Smooth muscle cell (in vitro differentiated cells): Measurements from ENCODE around the gene PAXX. TPM values are rescaled to one million over a fixed set of nuclear protein-coding genes. Genes with fewer than 3 reads are reported as not detected.

ENCODE experiments used
- DNase-seq: peaks from one replicate; lab custom pipeline; 2025; ENCODE audit not compliant: unreplicated experiment; lab: John Stamatoyannopoulos, UW
- H2AFZ ChIP-seq: fragments of 200-600 bp; sonication (generic); 2 replicates; pipeline ENCODE4 v1.6.0; 2016; ENCODE audit warnings: antibody characterized with exemption, low read depth, mild to moderate bottlenecking
- H3F3A ChIP-seq: fragments of 200-600 bp; sonication (generic); 2 replicates; pipeline ENCODE4 v1.6.0; 2017; ENCODE audit warnings: antibody characterized with exemption, low read depth
- H3K27ac ChIP-seq: fragments of 200-600 bp; sonication (generic); 2 replicates; pipeline ENCODE4 v1.5.1; 2016; ENCODE audit warnings: low read depth, mild to moderate bottlenecking
- H3K27me3 ChIP-seq: fragments of 200-600 bp; sonication (generic); 2 replicates; pipeline ENCODE4 v1.6.1; 2016; ENCODE audit warnings: low read depth, mild to moderate bottlenecking
- H3K36me3 ChIP-seq: fragments of 200-600 bp; sonication (generic); 2 replicates; pipeline ENCODE4 v1.5.1; 2016; ENCODE audit warnings: low read depth
- H3K4me1 ChIP-seq: fragments of 200-600 bp; sonication (generic); 2 replicates; pipeline ENCODE4 v1.5.1; 2016; ENCODE audit warnings: low read depth
- H3K4me2 ChIP-seq: fragments of 200-600 bp; sonication (generic); 2 replicates; pipeline ENCODE4 v1.6.0; 2016; ENCODE audit warnings: mild to moderate bottlenecking
- H3K4me3 ChIP-seq: fragments of 200-600 bp; sonication (generic); 2 replicates; pipeline ENCODE4 v1.5.1; 2016; ENCODE audit warnings: mild to moderate bottlenecking
- H3K79me2 ChIP-seq: fragments of 200-600 bp; sonication (generic); 2 replicates; pipeline ENCODE4 v1.6.0; 2016; ENCODE audit warnings: low read depth, mild to moderate bottlenecking
- H3K9ac ChIP-seq: fragments of 200-600 bp; sonication (generic); 2 replicates; pipeline ENCODE4 v1.6.0; 2016; ENCODE audit warnings: low read depth
- H3K9me3 ChIP-seq: fragments of 200-600 bp; sonication (generic); replicated peaks from 2 replicates; pipeline ENCODE4 v1.5.1; 2016; ENCODE audit warnings: low read depth
- H4K20me1 ChIP-seq: fragments of 200-600 bp; sonication (generic); 2 replicates; pipeline ENCODE4 v1.6.0; 2016; ENCODE audit warnings: low read depth
- CTCF ChIP-seq: fragments of 200-600 bp; sonication (generic); IDR thresholded peaks from 2 replicates; pipeline ENCODE4 v1.5.1; 2017; ENCODE audit warnings: borderline replicate concordance, mild to moderate bottlenecking, antibody characterized with exemption; ENCODE audit not compliant: insufficient read depth, poor library complexity, severe bottlenecking
- WGBS: methylation state at CpG from one replicate; pipeline ENCODE4 v1.1.7; 2016; ENCODE audit warnings: low lambda C conversion rate; 5-methylcytosine and 5-hydroxymethylcytosine counted together
- polyA plus RNA-seq: library from polyadenylated mRNA; unstranded; fragments of >200 nt; fragmentation: Nextera tagmentation; extraction: Ambion mirVana; gene quantifications from 2 replicates; pipeline ENCODE4 v1.2.1, GENCODE V29; 2016
- total RNA-seq: library from RNA; depleted of rRNA; stranded (reverse); fragments of >200 nt; gene quantifications from 2 replicates; pipeline ENCODE4 v1.2.3, GENCODE V29; 2014

PAXX gene
- total and polyA plus RNA-seq, 2 experiments from 2014 or later: 27.4 to 62.0 TPM

GRCh38 chr9:136972743-136973142, 19.5 kb upstream of the PAXX start:
- Histone ChIP-seq H3K4me2 (no peak overlapping the region), H3K9ac (no peak overlapping the region), H4K20me1 (no peaks in the 10 kb centered on the region), H3K4me3 (no peak overlapping the region), H2AFZ (no peak overlapping the region), H3F3A (no peaks in the 10 kb centered on the region), H3K36me3 (no peaks in the 10 kb centered on the region), H3K27ac (no peak overlapping the region), H3K79me2 (no peaks in the 10 kb centered on the region), H3K9me3 (no peaks in the 10 kb centered on the region), H3K4me1 (peaks cover 4% of the 10 kb centered on the region), H3K27me3 (no peaks in the 10 kb centered on the region)
- DNase-seq: no peak
- 74% methylated on average over 13 of the region's 13 CpGs for WGBS
- no peak for TF ChIP-seq CTCF

- no peak for DNase-seq
- Histone ChIP-seq H3K27ac (no peak overlapping the region), H3F3A (no peaks in the 10 kb centered on the region), H3K36me3 (no peaks in the 10 kb centered on the region), H3K4me1 (peaks cover 4% of the 10 kb centered on the region), H3K9me3 (no peaks in the 10 kb centered on the region), H3K9ac (no peak overlapping the region), H4K20me1 (peaks cover under 1% of the 10 kb centered on the region), H3K4me2 (no peak overlapping the region), H3K79me2 (no peaks in the 10 kb centered on the region), H2AFZ (no peak overlapping the region), H3K4me3 (no peak overlapping the region), H3K27me3 (no peaks in the 10 kb centered on the region)
- WGBS: 94% methylated on average over 28 of the region's 29 CpGs
- no peak for TF ChIP-seq CTCF
Observed at GRCh38 chr9:136973618-136974617, 18.3 kb upstream of the PAXX start.

GRCh38 chr9:136974817-136975535, 17.2 kb upstream of the PAXX start:
- no peaks in the 10 kb centered on the region for H3K9me3 ChIP-seq
- no peaks in the 10 kb centered on the region for H3K27me3 ChIP-seq
- H4K20me1 ChIP-seq: peaks cover 9% of the 10 kb centered on the region
- no peaks in the 10 kb centered on the region for H3F3A ChIP-seq
- TF ChIP-seq CTCF: no peak
- no peaks in the 10 kb centered on the region for H3K36me3 ChIP-seq
- H3K9ac ChIP-seq: no peak overlapping the region
- no peaks in the 10 kb centered on the region for H3K79me2 ChIP-seq
- no peak overlapping the region for H3K4me3 ChIP-seq
- no peak overlapping the region for H2AFZ ChIP-seq
- no peak for DNase-seq
- no peak overlapping the region for H3K27ac ChIP-seq
- no peak overlapping the region for H3K4me2 ChIP-seq
- WGBS: 87% methylated on average over 15 of the region's 15 CpGs
- H3K4me1 ChIP-seq: peaks cover 4% of the 10 kb centered on the region
